ENCODE data around the gene FLACC1. TPM values are rescaled to one million over a fixed set of nuclear protein-coding genes. Genes with fewer than 3 reads are reported as not detected.

FLACC1 gene
- total and polyA plus RNA-seq, 9 of the 15 experiments (the other 6 are each of a cell fraction or from before 2014, with no cell fraction given): 0.07 to 0.68 (median 0.22) TPM; not detected in 2

DNA sequence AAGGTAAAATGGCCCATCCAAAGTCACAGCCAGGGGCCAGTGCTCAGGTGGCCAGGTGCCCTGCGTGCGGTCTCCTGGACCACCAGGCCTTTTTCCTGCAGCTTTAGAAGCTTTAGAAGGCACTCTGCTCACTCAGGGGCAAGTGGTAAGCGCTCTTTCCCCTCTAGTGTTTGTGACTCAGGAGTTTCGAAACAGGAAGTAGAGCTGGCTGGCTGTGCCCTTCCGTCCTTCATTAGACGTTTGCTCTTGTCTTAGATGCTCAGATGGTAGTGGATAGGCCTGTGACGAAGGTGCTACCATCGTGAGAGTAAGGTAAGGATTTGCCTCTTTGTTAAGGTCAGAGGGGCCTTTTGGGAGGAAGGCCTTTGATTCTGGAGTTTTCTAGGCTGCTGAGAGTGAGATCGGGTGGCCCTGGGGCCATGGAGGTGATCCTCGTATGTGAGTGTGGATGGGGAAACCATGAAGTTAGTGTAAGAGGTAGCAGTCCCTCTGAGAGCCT is 96.8 kb downstream of the FLACC1 start, which contains the start of gene CASP8 (continued):
- TF ChIP-seq, protein P1, sequence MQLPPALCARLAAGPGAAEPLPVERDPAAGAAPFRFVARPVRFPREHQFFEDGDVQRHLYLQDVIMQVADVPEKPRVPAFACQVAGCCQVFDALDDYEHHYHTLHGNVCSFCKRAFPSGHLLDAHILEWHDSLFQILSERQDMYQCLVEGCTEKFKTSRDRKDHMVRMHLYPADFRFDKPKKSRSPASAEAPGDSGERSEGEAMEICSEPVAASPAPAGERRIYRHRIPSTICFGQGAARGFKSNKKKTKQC (CRISPR knock-in tag; IDR thresholded peaks at IDR 0.05): no peak
- TF ChIP-seq STAT5A (IDR thresholded peaks at IDR 0.05; ENCODE audit: borderline replicate concordance, low read length) (no peak), MEF2A (IDR thresholded peaks at IDR 0.05; ENCODE audit: control insufficient read depth, low read depth, low read length) (no peak), ATF1 (CRISPR knock-in tag; IDR thresholded peaks at IDR 0.05) (no peak), ATF1 (tag; IDR thresholded peaks at IDR 0.05) (0 out of 2 replicates have a peak, but pooled peaks have one; percentile 23), TCF7 (IDR thresholded peaks at IDR 0.05; ENCODE audit: borderline replicate concordance) (no peak), ID3 (CRISPR knock-in tag; IDR thresholded peaks at IDR 0.05) (no peak), ID3 (tag; IDR thresholded peaks at IDR 0.05) (no peak), SFPQ (IDR thresholded peaks at IDR 0.05; ENCODE audit: low read depth, low read length) (no peak), MTF1 (CRISPR knock-in tag; IDR thresholded peaks at IDR 0.05; ENCODE audit: borderline replicate concordance) (no peak), ZNF224 (CRISPR knock-in tag; IDR thresholded peaks at IDR 0.05) (no peak)
- TF ChIP-seq, protein P2, sequence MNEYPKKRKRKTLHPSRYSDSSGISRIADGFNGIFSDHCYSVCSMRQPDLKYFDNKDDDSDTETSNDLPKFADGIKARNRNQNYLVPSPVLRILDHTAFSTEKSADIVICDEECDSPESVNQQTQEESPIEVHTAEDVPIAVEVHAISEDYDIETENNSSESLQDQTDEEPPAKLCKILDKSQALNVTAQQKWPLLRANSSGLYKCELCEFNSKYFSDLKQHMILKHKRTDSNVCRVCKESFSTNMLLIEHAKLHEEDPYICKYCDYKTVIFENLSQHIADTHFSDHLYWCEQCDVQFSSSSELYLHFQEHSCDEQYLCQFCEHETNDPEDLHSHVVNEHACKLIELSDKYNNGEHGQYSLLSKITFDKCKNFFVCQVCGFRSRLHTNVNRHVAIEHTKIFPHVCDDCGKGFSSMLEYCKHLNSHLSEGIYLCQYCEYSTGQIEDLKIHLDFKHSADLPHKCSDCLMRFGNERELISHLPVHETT (CRISPR knock-in tag; conservative IDR thresholded peaks at IDR 0.05 in 1 of 2, IDR thresholded peaks at IDR 0.05 in 1 of 2): peak in 1 of 2 experiments; percentile 27; a peak in 1 of 4 replicates
- TF ChIP-seq, protein P3, sequence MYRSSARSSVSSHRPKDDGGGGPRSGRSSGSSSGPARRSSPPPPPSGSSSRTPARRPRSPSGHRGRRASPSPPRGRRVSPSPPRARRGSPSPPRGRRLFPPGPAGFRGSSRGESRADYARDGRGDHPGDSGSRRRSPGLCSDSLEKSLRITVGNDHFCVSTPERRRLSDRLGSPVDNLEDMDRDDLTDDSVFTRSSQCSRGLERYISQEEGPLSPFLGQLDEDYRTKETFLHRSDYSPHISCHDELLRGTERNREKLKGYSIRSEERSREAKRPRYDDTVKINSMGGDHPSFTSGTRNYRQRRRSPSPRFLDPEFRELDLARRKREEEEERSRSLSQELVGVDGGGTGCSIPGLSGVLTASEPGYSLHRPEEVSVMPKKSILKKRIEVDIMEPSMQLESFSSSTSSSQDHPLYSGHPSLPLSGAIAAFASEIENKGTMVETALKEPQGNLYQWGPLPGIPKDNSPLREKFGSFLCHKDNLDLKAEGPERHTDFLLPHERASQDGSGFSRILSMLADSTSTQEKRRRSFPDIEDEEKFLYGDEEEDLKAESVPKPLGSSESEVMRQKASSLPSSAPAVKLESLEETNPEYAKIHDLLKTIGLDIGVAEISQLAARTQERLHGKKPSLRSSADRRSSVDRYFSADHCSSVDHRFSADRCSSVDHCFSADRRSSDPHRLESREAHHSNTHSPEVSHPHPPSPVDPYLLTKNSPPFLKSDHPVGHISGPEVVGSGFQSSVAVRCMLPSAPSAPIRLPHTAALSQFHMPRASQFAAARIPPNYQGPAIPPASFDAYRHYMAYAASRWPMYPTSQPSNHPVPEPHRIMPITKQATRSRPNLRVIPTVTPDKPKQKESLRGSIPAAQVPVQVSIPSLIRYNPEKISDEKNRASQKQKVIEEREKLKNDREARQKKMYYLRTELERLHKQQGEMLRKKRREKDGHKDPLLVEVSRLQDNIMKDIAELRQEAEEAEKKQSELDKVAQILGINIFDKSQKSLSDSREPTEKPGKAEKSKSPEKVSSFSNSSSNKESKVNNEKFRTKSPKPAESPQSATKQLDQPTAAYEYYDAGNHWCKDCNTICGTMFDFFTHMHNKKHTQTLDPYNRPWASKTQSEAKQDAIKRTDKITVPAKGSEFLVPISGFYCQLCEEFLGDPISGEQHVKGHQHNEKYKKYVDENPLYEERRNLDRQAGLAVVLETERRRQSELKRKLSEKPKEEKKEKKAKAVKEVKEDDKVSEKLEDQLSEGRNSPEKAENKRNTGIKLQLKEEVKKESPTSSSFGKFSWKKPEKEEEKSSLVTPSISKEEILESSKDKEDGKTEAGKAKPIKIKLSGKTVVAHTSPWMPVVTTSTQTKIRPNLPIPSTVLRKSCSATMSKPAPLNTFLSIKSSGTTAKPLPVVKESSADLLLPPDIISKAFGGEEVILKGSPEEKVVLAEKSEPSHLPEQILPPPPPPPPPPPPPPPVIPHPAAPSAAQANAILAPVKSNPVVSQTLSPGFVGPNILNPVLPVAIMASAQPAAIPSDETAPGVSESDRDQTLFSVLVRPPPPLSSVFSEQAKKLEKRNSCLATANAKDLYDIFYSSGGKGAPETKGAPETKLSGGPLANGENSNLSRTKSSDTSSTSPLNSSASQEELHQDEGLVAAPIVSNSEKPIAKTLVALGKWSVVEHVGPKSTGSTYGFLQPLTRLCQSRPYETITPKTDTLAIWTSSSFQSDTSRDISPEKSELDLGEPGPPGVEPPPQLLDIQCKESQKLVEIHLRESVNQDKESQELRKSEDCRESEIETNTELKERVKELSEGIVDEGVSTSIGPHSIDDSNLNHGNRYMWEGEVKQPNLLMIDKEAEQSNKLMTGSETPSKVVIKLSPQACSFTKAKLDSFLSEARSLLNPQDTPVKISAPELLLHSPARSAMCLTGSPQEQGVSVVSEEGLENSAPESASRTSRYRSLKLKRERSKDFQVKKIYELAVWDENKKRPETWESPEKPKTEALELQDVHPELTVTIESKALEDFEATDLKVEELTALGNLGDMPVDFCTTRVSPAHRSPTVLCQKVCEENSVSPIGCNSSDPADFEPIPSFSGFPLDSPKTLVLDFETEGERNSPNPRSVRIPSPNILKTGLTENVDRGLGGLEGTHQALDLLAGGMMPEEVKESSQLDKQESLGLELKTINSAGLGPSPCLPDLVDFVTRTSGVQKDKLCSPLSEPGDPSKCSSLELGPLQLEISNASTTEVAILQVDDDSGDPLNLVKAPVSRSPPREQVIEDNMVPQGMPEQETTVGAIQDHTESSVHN (IDR thresholded peaks at IDR 0.05; ENCODE audit: borderline replicate concordance in 1 of 2, low read depth in 1 of 2): no peak
